ENCODE data around the gene RAPGEF1.

GRCh38 chr9:131663288-131663687, 76.6 kb downstream of the RAPGEF1 start:
- TF ChIP-seq CTCF (IDR thresholded peaks at IDR 0.05; ENCODE audit: low read depth, low read length), result no peak
- no peak for TF ChIP-seq POLR2A (IDR thresholded peaks at IDR 0.05; ENCODE audit: extremely low read depth, insufficient read length)
- no peak for TF ChIP-seq MAX (IDR thresholded peaks at IDR 0.05; ENCODE audit: low read depth, low read length)
